RWPE2 (cell line): ENCODE data around the gene SLMAP.

Experiments
- ATAC-seq: fragments of 200-7000 bp; cut with Tn5 transposase; 3 replicates; pipeline ENCODE4 v1.9.1; 2021; ENCODE audit warnings: low read depth
- DNase-seq: peaks from one replicate; pipeline ENCODE4 v3.0.0-alpha.2; 2020; ENCODE audit warnings: low spot score
- H3K27ac ChIP-seq: fragments of 450-650 bp; 2 replicates; pipeline ENCODE4 v1.5.1; 2017; ENCODE audit warnings: mild to moderate bottlenecking; ENCODE audit not compliant: poor library complexity, severe bottlenecking
- H3K27me3 ChIP-seq: fragments of 250-450 bp; sonication (Bioruptor Pico); 2 replicates; pipeline ENCODE4 v1.5.1; 2021; ENCODE audit warnings: mild to moderate bottlenecking, moderate library complexity; ENCODE audit not compliant: insufficient read depth, poor library complexity, severe bottlenecking
- H3K36me3 ChIP-seq: fragments of 250-450 bp; sonication (Bioruptor Pico); 2 replicates; pipeline ENCODE4 v1.5.1; 2020; ENCODE audit warnings: low read depth, mild to moderate bottlenecking, moderate library complexity
- H3K4me1 ChIP-seq: fragments of 250-450 bp; sonication (Bioruptor Pico); 2 replicates; pipeline ENCODE4 v1.5.1; 2021; ENCODE audit warnings: mild to moderate bottlenecking, moderate library complexity; ENCODE audit not compliant: insufficient read depth, poor library complexity, severe bottlenecking
- H3K4me3 ChIP-seq: fragments of 250-450 bp; sonication (Bioruptor Pico); 2 replicates; pipeline ENCODE4 v1.5.1; 2021; ENCODE audit warnings: mild to moderate bottlenecking, moderate library complexity; ENCODE audit not compliant: severe bottlenecking
- H3K9me3 ChIP-seq: fragments of 250-450 bp; sonication (Bioruptor Pico); 2 replicates; pipeline ENCODE4 v1.5.1; 2021; ENCODE audit warnings: mild to moderate bottlenecking, moderate library complexity; ENCODE audit not compliant: severe bottlenecking
- TF ChIP-seq, protein P1 (sequence below): fragments of 450-650 bp; IDR thresholded peaks from one replicate; pipeline ENCODE4 v1.5.1; 2017; ENCODE audit warnings: mild to moderate bottlenecking, moderate library complexity; ENCODE audit not compliant: poor library complexity, severe bottlenecking

The SLMAP gene

DNA sequence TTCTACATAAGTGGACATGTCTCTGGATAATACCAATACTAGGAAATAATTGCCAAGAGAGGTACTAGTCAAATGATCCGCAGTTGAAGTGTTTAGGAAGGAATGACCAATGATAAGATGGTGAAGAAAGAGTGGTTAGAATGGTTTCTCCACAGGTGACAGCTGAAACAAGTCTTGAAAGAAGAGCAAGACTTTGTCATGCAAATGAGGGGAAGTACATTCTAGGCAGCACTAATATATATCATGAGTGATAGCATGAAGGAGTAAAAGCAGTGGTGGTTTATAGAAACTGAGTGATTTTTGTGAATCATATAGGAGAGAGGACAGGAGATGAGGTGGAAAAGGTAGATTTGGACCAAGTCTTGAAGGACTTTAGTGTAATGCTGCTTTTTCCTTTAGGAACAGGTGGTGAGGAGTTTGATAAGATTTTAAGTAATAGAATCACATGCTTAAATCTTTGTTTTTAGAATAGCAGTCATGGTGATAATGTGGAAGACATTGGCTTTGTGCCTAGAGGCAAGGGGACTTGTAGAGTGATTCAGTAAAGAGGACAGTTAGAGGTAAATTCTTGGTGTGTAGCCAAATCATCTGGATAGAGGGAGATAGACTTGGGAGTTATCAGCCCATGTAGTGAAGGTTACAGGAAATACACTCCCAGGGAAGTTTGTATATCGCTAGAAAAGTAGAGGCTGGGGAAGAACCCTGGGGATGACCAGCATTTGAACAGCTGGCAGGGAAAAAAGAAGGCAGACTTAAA is 31.9 kb downstream of the SLMAP start:
- Histone ChIP-seq H3K36me3 (no peaks in the 10 kb centered on the region; the same call in 1 of the 2 replicates), H3K27me3 (no peaks in the 10 kb centered on the region), H3K9me3 (no peaks in the 10 kb centered on the region), H3K27ac (no peak overlapping the region), H3K4me3 (no peak overlapping the region), H3K4me1 (peaks cover 32% of the 10 kb centered on the region)
- peak; percentile 28; the same call in 1 of the 3 replicates for ATAC-seq
- TF ChIP-seq, protein P1, sequence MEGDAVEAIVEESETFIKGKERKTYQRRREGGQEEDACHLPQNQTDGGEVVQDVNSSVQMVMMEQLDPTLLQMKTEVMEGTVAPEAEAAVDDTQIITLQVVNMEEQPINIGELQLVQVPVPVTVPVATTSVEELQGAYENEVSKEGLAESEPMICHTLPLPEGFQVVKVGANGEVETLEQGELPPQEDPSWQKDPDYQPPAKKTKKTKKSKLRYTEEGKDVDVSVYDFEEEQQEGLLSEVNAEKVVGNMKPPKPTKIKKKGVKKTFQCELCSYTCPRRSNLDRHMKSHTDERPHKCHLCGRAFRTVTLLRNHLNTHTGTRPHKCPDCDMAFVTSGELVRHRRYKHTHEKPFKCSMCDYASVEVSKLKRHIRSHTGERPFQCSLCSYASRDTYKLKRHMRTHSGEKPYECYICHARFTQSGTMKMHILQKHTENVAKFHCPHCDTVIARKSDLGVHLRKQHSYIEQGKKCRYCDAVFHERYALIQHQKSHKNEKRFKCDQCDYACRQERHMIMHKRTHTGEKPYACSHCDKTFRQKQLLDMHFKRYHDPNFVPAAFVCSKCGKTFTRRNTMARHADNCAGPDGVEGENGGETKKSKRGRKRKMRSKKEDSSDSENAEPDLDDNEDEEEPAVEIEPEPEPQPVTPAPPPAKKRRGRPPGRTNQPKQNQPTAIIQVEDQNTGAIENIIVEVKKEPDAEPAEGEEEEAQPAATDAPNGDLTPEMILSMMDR, result no peak
- DNase-seq, result no peak

DNA sequence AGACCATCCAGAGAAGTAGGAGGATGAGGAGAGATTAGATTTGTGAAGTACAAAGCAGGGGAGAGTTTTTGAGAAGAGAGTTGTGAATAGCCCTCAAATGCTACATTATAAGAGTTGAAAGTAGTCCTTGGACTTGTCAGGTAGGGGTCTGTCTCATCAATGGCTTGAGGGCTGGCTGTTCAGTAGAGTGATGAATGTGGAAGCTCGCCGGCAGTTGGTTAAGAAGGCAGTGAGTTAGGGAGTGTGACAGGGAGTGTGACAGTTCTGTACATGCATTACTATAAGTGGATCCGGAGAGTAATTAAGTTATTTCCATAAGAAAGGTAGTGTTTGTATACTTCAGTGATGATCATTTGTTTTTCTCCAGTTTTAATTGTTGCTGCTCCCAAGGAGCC is 32.5 kb downstream of the SLMAP start:
- Histone ChIP-seq H3K27ac (no peak overlapping the region), H3K36me3 (no peaks in the 10 kb centered on the region; the same call in 1 of the 2 replicates), H3K4me3 (no peak overlapping the region), H3K9me3 (no peaks in the 10 kb centered on the region), H3K27me3 (no peaks in the 10 kb centered on the region), H3K4me1 (peaks cover 32% of the 10 kb centered on the region)
- no peak for ATAC-seq
- no peak for DNase-seq
- TF ChIP-seq, protein P1, result no peak

DNA sequence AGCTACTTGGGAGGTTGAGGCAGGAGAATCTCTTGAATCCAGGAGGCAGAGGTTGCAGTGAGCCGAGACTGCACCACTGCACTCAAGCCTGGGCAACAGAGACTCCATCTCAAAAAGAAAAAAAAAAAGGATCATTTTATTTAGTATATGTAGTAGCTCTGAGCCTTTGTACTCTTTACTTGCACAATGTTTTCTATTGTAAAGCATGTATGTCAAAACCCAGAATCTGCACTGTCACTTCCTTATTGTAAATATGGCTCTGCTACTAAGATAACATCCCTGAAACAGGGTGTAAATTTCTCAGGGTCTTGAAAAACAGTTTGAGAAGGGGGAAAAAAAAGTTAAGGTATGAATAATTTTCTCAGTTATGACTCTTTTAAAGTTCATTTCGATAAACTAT is 35.1 kb downstream of the SLMAP start:
- H3K4me3 ChIP-seq, result no peak overlapping the region
- H3K4me1 ChIP-seq, result peaks cover 38% of the 10 kb centered on the region
- no peaks in the 10 kb centered on the region for H3K9me3 ChIP-seq
- no peaks in the 10 kb centered on the region for H3K27me3 ChIP-seq
- no peak overlapping the region for H3K27ac ChIP-seq
- ATAC-seq (no peak), DNase-seq (no peak)
- TF ChIP-seq, protein P1, result no peak
- H3K36me3 ChIP-seq, result no peaks in the 10 kb centered on the region; the same call in 1 of the 2 replicates

DNA sequence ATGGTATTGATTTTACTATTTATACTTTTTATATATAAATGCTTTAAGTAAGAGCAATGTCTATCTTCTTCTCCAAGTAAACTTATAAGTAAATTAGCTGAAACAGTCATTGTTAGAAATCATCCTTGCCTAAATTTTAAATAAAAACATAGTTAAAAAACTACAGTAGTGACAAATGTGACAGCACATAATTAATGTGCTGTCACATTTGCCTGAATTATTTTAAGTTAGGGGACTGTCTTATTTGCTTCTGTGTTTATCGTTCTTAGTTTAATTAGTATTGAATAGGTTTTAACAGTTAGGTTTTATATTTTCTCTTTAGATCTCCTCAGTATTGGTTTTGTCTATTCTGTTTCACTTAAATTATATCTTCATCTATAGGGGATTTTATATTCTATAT is 36.1 kb downstream of the SLMAP start:
- Histone ChIP-seq H3K36me3 (no peaks in the 10 kb centered on the region; the same call in 1 of the 2 replicates), H3K4me1 (peaks cover 43% of the 10 kb centered on the region), H3K4me3 (no peak overlapping the region), H3K27ac (no peak overlapping the region), H3K27me3 (no peaks in the 10 kb centered on the region), H3K9me3 (no peaks in the 10 kb centered on the region)
- TF ChIP-seq, protein P1, result no peak
- ATAC-seq, result no peak
- DNase-seq, result no peak

DNA sequence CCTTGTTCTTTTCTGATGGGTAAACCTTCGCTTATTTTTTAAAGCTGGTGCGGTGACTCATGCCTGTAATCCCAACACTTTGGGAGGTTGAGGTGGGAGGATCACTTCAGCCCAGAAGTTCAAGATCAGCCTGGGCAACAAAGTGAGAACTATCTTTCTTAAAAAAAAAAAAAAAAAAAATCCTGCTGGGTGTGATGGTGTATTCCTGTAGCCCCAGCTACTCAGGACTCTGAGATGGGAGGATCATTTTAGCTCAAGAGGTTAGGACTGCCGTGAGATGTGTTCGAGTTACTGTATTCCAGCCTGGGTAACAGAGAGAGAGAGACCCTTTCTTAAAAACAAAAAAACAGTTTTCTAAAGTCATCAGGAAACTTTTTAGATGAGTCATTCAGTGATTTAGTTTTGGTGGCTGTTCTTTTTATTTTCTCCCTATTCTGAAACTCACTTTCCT is 37.7 kb downstream of the SLMAP start:
- H3K36me3 ChIP-seq, result no peaks in the 10 kb centered on the region; the same call in 1 of the 2 replicates
- H3K9me3 ChIP-seq, result no peaks in the 10 kb centered on the region
- TF ChIP-seq, protein P1, result no peak
- peak; percentile 36; the same call in 2 of the 3 replicates for ATAC-seq
- DNase-seq, result no peak
- H3K27me3 ChIP-seq, result no peaks in the 10 kb centered on the region
- H3K27ac ChIP-seq, result peak overlapping the region; percentile 5
- H3K4me1 ChIP-seq, result peaks cover 37% of the 10 kb centered on the region
- no peak overlapping the region for H3K4me3 ChIP-seq
